GM21423 (cell line): ENCODE results near the gene GPR62.

ENCODE experiments used
- ATAC-seq: cut with Tn5 transposase; IDR thresholded peaks from one replicate; pipeline ENCODE4 v1.9.1; 2021; ENCODE audit warnings: mild to moderate bottlenecking, moderate library complexity; ENCODE audit not compliant: unreplicated experiment

GPR62 gene

DNA sequence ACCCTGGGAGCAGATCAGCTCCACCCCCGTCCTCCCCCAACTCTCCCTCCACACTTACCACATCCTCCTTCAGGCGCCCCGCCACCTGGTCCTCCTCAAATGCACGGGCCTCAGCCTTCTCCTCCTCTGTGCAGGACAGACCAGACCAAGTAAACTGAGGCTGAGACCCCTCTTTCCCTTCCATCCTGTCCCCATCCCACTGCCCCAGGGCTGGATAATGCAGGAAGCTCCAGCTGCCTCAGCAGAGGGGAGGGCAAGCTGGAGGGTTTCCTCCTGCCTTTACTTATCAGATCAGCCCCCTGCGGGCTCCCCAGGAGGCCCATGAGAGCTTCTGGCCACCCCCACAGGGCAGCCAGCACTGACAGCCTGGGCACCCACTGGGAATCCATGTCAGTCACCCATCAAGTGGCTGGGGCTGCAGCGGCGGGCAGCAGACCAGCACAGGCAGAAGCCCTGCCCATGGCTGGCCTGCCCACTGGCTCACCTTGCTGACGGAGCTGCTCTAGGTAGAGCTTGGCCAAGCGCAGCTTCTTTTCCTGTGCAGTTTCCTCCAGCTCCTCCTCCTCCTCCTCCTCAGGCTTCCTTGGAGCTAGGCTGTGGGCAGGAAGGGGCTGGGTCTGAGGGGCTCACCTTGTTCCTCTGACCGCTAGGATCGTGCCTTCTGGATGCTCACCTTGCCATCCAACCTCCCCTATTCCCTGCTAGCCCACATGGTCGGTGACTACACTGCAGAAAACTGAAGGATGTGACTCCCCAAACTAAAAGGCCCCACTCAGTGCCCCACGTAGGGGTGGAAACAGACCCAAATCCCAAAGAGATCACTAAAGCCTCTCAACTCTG, 17.4 kb upstream of the GPR62 start:
- ATAC-seq: no peak

DNA sequence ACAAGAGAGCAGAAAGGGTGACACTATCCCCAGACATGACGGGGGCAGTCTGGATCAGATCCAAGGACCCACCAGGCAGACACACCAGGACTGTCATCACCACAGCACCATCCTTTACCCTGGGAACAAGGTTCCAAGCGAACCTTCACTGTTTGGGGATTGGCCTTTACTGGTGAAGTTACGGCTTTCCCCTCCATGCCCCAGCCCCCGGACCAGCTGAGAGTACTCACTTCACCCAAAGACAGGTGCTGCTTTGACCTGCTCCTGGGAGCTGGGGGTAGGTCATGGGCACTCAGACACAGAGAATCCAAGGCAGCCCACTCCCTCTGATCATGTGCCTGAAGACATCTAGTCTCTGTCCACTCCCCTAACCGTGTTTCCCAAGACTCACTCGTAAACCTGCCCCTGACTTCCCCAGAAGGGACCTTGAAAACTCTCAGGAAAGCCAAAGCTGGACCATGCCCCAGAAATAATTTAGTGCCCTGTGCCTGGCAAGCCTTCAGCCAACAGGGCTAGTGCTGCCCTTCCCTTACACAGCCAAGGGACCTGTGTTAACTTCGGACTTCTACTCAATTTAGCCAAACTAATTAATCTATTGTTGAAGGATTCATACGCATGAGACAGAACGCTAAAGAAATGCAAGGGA, 16.3 kb upstream of the GPR62 start:
- ATAC-seq: no peak

DNA sequence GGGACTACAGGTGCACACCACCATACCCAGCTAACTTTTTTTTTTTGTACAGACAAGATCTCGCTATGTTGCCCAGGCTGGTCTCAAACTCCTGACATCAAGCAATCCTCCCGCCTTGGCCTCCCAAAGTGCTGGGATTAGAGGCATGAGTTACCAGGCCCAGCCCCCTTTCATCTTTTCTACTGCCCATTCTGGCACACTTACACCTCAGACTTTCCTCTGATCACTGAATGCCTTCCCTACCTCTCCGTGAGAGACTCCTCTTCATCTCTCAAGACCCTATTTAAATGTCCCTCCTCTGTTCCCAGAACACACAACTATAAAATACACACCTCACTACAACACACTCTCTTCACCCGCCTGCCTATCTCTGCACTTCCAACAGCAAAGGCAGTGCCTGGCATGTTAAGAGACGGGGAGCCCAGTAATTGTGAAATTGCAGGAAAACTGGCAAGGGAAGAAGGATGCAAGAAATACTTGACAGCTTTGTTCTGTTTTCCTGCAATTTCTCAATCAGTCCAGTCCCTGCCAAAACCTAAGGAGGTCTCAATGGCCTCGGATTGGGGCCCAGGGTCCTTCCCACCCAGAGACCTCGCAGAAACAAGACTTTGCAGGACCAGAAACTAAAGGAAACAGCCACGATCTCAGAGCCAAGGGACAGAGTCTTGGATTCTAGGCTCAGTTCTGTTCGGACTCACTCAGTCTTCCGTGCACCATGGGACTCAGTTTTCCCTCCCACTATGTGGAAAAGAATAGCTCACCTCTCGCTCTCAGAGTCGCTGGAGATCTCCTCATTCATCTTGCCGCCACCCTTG, 14.3 kb upstream of the GPR62 start:
- ATAC-seq: no peak

DNA sequence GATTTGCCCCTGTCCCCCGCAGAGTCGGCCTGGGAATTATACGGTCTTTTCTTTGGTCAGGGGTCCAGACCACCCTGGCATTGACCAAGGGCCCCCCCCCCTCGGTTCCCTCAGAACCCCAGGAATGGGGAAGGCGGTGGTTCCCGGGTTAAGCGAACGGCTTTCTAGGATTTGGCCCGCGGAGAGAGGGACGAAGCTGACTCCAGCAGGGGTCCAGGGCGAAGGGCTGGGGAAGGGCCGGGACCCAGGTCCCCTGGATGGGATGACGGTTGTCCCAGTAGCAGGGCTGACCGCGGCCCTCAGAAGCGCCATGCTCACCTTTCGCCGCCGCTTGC, 13.8 kb upstream of the GPR62 start:
- ATAC-seq: no peak

DNA sequence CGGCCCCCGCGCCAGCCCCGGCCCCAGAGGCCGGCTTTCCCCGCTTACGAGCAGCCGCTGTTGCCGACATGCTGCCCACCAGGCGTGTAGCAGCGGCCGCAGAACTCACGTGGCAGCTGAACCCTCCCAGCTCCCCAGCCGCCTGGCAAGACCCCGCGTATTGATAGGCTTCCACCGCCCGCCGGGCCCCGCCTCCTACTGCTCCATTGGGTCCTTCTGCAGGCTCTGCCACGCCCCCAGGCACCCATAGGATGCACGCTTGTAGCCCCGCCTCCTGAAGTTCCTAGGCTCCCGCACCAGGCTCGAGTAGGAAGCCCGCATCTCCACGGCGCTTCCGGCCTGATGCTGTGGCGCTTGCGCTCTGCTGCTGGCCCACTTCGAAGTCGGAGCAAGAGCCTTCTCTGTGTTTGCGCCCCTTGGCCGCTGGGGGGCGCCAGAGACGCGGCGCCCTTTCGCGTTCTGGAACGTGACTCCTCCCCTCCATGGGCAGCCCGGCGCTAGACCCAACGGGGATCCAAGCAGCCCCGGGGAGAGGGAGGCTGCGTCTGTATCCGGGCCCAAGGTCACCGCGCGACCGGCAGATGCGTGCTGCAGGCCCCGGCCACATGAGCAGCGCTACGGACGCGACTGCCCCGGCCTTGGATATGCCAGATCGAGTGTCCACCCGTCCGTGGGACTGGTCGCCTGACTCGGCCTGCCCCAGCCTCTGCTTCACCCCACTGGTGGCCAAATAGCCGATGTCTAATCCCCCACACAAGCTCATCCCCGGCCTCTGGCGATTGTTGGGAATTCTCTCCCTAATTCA, 13.2 kb upstream of the GPR62 start, which contains the start of the genes PARP3 and RRP9:
PARP3 (plus strand) TSS at position 566 of the 805 bp plus-strand sequence. CDS start 993 bp downstream, outside the sequence.
RRP9 (minus strand) TSS at position 107 of the 805 bp plus-strand sequence; CDS start at position 70, 37 bp downstream.
- peak; percentile 86 for ATAC-seq

DNA sequence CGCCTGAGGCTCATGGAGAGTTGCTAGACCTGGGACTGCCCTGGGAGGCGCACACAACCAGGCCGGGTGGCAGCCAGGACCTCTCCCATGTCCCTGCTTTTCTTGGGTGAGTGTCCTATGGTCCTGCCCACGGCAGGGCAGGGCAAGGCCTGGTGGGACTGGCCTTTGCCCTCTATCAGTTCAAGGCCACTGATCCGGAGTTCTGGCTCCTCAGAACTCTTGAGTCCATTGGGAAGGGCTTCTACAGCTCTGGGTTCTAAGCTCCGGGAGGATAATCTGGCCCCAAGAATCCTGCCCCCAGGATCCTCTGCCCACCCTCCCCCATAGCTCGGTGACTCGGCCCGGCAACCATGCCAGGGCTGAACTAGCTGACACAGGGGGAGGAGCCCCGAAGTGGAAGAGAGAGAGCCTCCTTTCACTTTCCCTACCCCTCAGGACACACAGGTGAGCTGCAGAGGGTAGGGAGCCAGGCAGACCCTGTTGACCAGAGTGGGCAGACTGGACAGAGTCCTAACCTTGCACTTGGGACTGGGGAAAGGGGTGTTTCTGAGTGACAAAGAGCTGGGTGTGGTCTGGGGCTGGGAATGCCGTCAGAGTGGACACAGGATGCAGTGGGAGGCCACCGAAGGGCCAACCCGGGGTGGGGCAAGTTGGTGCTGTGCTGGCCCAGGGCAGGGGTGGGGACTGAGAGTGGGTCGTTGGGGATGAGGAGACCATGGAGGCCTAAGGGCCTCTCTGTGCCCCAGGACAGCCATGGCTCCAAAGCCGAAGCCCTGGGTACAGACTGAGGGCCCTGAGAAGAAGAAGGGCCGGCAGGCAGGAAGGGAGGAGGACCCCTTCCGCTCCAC, 12.4 kb upstream of the GPR62 start:
- peak; percentile 28 for ATAC-seq

DNA sequence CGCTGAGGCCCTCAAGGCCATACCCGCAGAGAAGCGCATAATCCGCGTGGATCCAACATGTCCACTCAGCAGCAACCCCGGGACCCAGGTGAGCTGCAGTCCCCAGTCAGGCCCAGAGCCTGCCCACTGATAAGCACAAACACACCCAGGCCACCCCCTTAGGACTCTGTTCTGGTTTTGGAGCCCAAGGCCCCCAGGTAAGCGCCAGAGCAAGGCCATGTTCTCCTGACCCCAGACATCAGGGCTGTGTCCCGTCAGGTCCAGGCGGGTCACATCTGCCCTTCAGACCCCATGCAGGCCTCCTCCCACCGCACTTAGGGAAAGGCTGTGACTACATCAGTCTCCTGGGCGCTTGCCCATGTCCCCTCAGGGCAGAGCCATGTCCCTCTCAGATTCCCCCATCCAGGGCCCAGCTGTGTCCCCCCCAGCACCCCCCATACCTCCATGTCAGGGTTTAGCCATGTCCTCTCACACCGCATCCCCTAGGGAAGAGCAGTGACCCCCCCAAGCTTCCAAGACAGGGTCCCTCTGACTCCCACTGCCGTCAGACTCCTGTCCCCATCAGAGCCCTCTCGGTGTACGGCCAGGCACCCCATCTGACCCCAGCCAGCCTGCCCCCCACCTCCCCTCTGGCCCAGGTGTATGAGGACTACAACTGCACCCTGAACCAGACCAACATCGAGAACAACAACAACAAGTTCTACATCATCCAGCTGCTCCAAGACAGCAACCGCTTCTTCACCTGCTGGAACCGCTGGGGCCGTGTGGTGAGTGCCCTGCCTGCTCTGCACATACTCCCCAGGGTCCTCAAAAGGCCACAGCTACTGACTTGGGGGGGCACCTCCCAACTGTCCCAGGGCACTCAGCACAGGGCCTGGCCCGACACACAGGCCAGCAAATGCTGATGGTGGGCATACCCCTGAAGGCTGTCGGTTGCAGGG, 11.5 kb upstream of the GPR62 start:
- ATAC-seq: no peak

DNA sequence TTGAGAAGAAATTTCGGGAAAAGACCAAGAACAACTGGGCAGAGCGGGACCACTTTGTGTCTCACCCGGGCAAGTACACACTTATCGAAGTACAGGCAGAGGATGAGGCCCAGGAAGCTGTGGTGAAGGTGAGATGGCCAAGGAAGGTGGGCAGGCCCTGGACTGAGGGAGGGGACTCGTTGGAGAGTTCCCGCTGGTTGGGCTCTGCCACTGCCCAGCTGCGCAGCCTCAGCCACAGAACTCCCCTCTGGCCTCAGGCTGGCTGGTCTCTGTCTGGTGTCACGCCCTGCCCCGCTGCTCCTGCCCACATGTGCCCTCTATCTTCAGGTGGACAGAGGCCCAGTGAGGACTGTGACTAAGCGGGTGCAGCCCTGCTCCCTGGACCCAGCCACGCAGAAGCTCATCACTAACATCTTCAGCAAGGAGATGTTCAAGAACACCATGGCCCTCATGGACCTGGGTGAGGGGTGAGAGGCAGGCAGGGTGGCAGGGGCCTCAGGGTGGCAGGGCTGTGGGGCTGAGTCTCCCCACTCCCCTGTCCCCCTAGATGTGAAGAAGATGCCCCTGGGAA, 10.6 kb upstream of the GPR62 start:
- ATAC-seq: no peak

DNA sequence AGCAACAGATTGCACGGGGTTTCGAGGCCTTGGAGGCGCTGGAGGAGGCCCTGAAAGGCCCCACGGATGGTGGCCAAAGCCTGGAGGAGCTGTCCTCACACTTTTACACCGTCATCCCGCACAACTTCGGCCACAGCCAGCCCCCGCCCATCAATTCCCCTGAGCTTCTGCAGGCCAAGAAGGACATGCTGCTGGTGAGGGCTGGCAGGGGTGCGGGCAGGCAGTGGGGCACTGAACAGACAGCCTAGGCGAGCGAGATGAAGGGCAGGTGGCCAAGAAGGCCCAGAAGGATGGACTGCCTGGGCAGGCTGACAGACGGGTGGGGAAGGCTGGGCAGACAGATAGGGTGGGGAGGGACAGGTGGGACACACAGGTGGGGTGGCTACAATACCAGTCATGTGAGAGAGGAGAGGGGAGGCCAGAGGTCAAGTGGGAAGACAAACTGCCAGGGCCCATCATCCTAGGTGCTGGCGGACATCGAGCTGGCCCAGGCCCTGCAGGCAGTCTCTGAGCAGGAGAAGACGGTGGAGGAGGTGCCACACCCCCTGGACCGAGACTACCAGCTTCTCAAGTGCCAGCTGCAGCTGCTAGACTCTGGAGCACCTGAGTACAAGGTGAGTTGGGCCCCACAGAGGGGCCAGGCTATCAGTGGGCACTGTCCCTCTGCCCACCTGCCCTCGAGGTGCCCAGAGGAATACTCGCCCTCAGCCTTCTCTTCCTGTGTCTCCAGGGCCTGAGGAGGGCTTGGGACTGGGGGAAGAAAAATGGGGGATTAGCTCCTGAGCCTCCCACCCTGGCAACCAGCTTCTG, 9.9 kb upstream of the GPR62 start:
- ATAC-seq: no peak

DNA sequence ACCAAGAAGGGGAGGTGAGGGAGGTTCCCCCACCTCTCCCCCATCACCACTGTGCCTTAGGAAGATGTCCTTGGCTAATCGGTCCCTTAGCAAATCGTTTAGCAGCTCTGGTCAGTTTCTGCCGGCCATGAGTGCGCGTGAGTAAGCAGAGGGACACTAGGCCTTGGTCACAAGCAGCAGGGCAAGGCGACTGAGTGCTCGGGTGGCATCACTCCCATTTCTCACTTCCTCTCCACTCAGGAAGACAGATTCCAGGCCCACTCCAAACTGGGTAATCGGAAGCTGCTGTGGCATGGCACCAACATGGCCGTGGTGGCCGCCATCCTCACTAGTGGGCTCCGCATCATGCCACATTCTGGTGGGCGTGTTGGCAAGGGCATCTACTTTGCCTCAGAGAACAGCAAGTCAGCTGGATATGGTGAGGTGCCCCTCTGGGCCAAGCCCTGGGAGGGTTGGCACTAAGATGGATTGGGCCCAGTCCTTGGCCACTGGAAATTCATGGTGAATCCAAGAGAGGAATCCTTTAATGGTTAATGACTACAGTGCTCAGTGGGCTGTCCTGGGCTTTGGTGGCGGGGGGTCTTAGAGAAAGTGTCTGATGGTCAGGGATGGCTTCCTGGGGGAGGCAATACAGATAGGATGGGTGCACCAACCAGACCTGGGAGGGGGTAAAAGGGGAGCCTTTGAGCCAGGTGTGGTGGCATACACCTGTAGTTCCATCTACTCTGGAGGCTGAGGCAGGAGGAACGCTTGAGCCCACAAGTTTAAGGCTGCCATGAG, 9.1 kb upstream of the GPR62 start:
- no peak for ATAC-seq

DNA sequence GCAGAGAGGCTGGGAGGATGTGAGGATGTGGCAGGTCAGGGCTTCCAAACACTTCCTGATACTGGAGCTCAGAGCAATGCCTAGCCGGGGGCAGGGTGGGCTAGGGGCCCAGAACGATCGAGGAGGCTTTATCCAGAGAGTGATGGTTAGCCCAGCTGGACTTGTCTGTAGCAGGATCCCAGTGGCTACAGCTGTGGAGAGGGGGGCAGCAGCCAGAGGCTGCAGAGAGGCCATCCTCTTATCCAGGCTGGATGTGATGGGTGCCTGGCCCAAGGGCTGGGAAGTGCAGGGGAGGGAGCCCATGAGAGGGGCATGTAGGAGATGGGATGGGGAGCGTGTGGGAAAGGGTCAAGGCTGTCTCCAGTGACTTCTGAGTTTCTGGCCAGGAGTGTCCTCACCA, 8.4 kb upstream of the GPR62 start:
- no peak for ATAC-seq

DNA sequence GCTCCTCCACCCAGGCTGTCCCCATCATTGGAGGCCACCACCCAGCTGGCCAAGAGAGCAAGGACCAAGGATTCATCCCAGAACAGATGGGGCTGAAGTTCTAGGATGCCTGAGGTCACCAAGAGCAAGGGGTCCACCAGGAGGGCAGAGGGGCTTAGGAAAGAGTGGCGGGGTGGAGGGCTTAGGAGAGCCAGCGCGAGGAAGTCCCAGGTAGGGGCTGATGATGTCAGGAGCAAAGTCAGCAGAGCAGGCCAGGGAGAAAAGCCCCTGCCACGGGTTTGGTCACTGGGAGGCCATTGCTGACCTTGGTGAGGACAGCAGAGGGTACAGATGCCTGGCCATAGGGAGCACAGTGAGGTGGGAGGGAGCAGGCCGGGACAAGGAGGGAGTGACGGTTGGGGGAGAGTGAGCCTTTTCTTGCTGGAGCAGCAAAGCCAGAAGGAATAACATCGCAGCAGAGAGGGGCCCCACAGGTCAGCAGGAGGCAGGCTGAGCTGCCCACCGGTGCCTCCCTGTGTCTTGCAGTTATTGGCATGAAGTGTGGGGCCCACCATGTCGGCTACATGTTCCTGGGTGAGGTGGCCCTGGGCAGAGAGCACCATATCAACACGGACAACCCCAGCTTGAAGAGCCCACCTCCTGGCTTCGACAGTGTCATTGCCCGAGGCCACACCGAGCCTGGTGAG, 7.8 kb upstream of the GPR62 start:
- no peak for ATAC-seq

DNA sequence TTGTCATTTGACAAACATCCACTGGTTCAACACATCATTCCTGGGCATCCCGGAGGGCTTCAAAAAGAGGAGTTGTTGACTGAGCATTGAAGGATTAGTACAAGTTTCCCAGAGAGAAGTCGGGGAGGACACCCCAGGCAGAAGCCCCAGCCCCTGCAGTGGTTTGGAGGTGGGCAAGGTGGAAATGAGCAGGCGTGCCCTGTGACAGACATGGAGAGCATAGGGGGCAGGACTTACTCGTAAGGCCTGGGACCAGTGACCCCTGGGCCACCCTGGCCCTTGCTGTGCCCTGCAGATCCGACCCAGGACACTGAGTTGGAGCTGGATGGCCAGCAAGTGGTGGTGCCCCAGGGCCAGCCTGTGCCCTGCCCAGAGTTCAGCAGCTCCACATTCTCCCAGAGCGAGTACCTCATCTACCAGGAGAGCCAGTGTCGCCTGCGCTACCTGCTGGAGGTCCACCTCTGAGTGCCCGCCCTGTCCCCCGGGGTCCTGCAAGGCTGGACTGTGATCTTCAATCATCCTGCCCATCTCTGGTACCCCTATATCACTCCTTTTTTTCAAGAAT, 7.1 kb upstream of the GPR62 start:
- no peak for ATAC-seq

DNA sequence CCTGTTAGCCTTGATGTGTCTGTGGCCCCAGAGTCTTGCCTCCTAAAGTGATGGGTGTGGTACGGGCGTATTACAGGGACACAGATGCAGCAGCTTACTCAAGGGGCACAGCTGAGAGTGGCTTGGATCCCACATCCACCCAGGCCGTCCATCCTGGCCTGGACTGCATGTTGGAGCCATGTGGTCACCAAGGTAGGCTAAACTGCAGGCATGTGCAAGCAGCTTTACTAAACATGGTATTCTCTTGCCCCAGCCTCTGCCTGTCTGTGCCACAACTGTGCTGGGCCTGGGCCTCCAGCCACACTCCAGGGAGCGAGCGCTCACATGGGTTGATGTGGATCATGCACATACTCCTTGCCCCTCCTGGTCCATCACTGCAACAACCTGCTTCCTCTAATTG, 6.1 kb upstream of the GPR62 start:
- ATAC-seq: no peak

DNA sequence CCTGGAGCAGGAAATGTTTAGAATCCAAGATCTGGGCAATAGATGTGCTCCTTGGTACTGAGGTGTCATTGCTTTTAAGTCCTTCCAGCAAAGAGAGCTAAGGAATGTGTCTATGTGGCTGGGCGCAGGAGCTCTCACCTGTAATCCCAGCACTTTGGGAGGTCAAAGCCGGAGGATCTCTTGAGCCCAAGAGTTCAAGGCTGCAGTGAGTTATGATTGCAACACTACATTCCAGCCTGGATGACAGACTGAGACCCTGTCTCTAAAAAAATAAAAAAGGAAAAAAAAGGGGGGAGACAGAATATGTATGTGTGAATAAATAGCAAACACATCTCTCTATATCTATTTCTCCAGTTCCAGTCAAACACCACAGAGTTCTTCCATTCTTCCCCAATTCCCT, 4.3 kb upstream of the GPR62 start:
- no peak for ATAC-seq

DNA sequence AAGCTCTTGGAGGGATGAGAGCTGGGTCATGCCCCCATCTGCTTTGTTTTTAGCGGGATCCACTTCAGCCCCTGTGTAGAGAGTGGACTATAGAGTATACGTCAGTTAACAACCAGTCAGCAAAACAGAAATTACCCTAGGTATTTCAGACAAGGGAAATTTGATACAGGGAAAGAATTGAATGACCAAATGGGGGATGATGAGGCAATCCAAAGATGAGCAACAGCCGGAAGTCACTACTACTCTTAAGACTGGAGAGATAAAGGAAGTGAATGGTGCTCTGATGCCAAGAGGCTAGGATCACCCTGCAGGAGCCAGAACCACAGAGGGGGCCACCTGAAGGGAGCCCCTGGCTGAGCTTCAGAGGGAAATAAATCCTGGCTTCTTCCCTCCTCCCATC, 1.7 kb upstream of the GPR62 start:
- no peak for ATAC-seq
